GM19240 (cell line): ENCODE results near the gene OLFM1.
"Not testable (repeated sequence)": the region's sequence is repeated elsewhere in the genome, so short reads cannot be mapped to it uniquely, and the experiment has no call there.

ENCODE experiments used
- DNase-seq: peaks from one replicate; pipeline ENCODE4 v3.0.0; 2011; ENCODE audit warnings: low spot score; ENCODE audit not compliant: insufficient read length

OLFM1 gene

DNA sequence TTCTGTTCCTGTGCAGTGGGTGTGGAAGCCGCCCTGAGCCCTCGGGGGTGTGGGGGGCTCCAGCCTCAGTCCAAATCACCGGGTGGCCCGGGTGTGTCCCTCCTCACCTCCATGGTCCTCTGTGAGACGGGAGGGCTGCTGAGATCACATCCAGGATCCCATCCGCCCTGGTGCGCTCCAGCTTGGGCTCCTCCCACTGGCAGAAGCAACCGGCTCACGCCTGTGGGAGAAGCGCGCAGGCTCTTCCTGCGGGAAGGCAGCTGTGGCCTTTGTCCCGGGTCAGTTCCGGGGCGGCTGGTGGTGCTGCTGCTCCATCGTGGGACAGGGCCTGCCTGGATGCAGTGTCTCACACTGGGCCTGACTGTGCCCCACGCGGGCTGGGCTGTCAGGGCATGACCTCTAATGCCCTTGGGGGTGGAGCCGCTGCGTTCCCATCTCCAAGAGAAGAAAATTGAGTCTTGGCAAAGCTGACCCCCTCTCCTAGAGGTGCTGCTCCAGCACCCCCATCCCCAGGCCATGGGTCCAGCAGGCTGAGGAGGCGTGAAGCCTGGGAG, 18.5 kb downstream of the OLFM1 start:
- DNase-seq, result no peak

DNA sequence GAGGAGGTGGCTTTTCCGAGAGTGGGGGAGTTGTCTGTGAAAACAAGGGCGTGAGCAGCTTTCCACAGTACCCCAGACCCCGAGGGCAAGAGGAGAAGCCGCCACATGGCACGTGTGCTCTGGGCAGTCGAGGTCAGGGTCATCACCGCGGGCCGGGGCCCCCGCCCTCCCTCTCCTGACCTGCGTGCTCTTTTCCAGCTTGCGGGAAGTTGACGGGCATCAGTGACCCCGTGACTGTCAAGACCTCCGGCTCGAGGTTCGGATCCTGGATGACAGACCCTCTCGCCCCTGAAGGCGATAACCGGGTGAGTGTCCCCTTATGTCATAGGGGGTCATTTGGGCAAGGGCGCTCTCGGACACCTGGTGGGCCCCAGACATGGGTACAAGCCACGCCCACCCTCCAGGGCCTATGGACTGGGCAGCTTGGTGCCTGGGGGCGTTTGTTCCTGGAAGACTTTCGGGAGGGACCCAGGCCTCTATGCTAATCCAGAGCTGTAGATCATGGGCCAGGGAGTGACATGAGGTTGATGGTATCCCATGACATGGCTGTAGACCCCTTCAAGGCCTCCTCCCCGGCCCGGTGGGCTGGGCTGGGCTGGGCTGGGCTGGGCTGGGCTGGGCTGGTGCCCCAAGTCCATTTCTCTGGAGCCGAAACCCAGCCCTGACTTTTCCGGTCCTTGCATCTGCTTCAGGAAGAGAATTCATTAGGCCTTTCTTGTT, 19.2 kb downstream of the OLFM1 start:
- no peak for DNase-seq

DNA sequence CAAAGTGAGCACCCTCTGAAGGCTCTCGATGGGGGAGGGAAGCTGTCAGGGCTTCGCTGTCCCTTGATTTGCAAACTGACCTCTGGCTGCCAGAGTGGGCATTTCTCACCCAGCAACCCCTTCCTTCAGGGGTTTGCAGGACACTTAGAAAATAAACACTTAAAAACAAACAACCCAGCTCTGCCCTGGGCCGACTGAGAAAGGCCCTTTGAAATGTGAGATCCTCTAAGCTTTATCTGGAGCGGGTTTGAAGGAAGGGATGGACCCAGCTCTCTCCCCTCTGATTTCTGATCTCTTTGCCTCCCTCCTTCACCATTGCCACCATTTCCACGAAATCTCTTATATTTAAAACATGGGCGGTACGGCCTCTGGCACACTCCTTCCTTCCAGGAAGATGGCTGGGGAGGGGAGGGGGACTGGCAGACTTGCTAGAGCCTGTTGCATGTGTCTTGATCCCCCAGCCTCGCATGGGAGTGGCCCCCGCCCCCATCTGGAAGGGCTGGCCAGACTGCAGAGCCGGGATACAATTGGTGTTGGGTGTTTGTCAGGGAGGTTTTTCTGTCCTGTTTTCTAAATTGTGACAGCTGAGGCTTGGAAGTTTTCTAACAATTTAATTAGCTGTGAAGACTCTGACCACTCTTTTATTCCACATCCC, 20.2 kb downstream of the OLFM1 start:
- no peak for DNase-seq

DNA sequence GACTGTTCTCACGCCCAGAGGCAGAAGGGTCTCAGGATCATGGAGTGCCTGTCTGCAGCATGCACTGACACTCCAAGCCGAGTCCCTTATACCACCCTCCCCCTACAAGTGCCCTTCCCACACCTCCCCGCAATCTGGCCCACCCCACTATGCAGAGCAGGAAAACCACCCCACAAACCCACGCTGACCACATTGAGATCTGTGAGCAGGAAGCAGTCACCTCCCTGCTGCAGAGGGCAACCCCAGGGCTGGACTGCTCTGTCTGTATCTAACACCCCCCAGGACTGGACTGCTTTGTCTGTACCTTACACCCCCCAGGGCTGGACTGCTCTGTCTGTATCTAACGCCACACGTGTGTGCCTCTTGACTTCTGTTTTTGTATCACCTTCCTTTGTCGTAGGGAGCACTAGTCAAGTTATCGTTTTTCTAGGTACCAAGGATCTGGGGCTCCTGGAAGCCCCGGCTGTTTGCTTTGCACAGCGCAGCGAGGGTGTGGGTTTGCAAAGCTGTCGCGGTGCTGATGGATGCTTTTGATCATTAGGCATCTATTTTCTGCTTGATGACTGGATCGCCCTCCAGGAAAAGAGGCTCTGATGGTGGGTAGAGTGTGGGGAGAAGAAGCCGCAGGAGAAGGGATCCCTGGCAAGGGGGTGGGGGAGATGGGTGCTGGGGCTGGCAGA, 21.5 kb downstream of the OLFM1 start:
- DNase-seq, result no peak

DNA sequence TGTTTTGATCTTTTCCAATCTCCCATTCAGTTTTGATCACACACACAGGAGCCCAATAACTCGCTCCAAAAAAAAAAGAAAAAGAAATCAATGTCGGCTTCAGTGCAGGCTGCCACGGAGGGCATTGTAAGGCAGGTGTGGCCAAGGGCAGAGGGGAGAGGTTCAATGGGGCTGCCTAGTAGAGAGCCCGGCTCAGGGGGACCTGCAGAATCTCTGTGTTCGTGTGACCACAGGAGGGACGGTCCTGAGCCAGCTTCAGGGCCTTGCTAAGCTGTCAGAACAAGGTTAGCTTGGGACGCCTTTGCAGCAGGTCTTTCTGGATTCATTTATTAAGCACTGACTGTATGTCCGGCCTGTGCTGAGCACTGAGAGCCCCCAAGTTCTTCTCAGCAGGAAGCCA, 22.2 kb downstream of the OLFM1 start:
- no peak for DNase-seq

DNA sequence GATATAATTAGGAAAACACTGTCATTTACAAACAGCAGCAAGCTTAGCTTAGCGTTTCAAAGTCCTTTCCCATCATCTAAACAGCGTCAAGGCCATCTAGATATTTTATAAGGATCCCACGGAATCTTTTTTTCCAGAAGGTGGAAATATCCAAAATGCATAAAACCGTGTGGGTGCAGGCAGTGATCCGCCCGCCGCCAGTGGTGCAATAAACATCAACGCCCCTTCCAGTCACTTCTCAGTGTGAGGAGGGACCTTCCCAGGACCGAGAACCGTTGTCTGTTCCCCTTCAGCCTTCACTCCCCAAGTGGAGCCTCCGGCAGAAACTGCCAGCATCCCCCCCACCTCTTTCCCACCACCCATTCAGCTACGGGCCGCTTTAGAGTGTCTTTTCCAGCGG, 22.9 kb downstream of the OLFM1 start:
- DNase-seq, result no peak

DNA sequence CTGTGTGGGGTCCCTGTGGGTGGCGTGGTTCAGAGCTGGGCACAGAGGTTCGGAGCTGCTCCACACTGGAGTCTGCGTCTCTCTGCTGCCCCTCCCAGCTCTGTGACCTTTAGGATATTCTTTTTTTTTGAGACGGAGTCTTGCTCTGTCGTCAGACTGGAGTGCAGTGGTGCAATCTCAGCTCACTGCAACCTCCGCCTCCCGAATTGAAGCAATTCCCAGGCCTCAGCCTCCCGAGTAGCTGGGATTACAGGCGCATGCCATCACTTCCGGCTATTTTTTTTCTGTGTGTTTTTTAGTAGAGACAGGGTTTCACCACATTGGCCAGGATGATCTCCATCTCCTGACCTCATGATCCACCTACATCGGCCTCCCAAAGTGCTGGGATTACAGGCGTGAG, 24.1 kb downstream of the OLFM1 start:
- not testable (repeated sequence) for DNase-seq

DNA sequence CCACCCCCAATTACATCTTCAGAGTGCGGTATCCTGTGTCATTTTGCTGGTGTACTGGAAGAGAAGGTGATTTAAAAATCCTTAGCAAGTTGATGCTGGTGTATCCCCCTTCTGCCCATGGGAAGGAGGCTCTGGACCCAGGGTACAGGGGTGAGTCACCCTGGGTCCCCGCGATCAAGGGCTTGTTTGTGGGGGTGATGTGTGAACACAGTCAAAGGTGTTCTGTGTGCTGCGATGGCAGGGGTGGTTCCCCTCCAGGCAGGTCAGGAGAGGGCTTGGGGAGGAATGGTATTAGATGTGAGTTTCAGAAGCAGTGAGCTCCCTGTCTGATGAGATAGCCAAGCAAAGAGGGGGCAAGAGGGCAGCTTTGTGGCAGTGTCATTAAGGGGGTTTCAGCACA, 28.9 kb downstream of the OLFM1 start:
- DNase-seq, result no peak

DNA sequence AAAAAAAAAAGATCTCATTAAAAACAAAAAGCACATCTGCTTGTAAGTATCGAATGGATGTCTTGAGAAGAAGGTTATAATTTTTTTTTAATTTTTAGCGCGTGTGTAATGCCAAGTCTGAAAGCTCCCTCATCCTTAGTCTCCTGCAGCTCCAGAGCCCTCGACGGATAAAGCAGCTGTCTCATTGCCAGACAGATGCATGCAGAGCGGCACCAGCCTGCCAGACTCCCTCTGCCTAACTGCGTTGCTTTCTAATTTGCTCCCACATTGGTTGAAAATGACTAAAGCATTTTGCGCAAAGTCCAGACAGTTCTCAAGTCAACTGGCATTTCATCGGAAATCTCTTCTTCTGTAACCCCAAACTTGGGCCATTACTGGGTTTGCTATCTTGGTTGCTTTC, 29.4 kb downstream of the OLFM1 start:
- no peak for DNase-seq

DNA sequence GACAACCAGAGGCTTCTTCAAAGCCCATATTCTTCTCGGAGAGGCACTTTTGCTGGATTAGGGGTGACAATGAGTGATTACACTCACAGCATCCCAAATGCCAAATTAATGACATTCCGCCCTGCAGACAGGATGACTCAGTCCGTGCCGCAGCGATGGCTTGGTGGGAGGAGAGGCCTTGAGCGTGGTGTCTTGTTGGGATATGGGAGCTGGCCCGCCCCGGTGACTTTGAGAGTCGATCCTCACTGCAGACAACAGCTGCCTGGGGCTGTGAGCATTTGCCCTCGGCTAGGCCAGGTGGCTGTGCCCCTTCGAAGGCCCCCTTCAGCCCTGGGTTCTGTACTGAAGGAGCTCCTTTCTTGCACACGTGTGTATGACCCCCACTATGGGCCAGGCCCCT, 29.8 kb downstream of the OLFM1 start:
- DNase-seq, result no peak

DNA sequence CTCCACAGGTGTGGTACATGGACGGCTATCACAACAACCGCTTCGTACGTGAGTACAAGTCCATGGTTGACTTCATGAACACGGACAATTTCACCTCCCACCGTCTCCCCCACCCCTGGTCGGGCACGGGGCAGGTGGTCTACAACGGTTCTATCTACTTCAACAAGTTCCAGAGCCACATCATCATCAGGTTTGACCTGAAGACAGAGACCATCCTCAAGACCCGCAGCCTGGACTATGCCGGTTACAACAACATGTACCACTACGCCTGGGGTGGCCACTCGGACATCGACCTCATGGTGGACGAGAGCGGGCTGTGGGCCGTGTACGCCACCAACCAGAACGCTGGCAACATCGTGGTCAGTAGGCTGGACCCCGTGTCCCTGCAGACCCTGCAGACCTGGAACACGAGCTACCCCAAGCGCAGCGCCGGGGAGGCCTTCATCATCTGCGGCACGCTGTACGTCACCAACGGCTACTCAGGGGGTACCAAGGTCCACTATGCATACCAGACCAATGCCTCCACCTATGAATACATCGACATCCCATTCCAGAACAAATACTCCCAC, 32.1 kb downstream of the OLFM1 start:
- DNase-seq, result no peak

DNA sequence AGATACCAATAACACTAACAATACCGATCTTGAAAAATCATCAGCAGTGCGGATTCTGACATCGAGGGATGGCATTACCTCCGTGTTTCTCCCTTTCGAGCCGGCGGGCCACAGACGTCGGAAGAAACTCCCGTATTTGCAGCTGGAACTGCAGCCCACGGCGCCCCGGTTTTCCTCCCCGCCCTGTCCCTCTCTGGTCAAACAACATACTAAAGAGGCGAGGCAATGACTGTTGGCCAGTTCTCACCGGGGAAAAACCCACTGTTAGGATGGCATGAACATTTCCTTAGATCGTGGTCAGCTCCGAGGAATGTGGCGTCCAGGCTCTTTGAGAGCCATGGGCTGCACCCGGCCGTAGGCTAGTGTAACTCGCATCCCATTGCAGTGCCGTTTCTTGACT, 32.8 kb downstream of the OLFM1 start:
- no peak for DNase-seq

DNA sequence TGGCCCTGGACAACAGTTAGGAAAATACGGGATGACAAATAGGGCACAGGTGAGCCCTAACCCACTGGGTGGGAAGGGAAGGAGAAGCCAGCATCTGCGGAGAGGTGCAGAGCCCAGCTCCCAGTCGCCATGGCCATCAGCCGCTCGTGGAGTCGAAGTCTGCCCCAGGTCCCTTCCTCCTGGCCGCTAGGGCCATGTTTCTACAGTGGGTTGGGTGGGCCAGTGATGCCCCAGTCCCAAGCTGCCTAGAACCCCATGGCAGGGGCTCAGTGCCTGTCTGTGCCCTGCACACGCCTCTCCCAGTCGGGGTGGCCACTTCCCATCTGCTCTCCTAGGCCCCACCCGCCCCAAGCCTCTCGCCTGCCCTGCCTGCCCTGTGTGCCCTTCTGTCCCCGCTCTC, 34.8 kb downstream of the OLFM1 start:
- no peak for DNase-seq

DNA sequence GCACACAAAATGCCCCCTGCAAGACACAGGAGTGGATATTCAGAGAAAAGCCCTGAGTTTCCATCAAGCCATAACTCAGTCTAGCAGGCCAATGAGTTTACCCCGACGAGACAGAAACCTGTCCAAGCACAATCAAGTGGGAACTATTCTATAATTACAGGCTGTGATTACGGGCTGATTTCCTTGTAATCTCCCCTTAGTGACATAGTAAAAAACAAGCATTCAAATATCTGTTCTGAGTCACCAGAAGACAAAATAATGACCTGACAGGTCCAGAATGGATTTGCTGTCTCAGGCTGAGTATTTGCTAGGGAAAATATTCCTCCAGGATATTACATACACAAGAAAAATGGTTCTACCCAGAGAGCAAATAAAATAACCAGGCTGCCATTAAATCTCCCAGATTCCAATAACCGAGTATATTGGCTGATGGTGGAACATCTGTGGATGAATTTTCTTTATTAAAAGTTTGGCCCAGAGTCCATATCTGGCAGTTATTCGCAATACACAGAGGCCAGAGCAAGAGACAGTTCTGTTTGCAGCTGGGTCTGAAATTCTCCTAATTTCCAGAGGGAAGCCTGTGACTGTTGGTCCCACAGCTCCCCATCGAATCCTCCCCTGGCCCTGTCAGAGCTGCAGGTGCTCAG, 35.8 kb downstream of the OLFM1 start:
- no peak for DNase-seq

DNA sequence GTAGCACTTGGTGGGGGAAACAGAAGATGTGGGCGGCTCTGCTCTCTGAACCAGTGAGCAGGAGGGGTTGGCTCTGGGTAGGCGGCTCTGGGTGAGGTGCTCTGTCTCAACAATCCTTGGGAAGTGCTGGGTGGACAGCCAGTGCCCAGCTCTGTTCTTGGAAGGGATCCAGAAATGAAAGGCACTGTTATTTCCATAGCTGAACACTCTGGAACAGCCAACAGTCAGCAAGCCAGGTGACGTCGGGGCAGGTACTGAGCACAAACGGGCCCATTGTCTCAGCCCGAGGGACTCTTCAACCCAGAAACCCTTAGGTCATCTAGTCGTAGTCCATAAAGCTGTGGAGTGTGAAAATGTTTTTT, 36.3 kb downstream of the OLFM1 start:
- no peak for DNase-seq

DNA sequence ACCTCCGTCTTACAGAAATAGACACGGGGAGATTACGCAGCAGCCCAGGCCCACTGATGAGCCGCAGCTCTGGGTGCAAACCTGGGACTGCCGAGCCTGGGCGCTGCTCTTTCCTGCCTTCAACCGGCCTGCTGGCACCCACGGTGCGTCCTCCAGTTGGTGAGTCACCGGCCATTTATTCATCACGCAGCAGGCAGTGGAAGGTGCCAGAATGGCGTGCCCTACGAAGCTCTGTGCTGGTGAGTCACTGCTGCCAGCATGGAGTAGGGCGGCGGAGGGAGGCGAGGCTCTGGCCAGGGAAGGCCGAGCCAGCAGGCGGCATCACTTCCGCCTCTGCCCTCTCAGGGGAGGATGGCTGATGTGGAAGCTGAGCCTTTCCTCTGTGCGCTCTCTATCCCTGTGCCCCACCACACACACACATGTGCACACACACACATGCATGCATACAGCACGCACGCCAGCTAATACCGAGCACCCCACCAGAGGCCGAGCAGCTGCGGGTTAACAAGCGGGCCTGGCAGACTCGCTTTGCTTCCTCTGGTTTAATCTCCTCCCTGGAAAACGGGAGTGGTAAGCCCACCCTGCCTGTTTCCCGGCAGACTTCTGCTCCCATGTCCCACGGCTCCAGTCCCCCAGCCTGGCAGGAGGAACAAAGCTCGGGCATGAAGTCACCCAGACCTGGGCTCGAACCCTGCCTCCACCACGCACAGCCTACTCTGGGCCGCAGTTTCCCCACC, 39.2 kb downstream of the OLFM1 start:
- no peak for DNase-seq

DNA sequence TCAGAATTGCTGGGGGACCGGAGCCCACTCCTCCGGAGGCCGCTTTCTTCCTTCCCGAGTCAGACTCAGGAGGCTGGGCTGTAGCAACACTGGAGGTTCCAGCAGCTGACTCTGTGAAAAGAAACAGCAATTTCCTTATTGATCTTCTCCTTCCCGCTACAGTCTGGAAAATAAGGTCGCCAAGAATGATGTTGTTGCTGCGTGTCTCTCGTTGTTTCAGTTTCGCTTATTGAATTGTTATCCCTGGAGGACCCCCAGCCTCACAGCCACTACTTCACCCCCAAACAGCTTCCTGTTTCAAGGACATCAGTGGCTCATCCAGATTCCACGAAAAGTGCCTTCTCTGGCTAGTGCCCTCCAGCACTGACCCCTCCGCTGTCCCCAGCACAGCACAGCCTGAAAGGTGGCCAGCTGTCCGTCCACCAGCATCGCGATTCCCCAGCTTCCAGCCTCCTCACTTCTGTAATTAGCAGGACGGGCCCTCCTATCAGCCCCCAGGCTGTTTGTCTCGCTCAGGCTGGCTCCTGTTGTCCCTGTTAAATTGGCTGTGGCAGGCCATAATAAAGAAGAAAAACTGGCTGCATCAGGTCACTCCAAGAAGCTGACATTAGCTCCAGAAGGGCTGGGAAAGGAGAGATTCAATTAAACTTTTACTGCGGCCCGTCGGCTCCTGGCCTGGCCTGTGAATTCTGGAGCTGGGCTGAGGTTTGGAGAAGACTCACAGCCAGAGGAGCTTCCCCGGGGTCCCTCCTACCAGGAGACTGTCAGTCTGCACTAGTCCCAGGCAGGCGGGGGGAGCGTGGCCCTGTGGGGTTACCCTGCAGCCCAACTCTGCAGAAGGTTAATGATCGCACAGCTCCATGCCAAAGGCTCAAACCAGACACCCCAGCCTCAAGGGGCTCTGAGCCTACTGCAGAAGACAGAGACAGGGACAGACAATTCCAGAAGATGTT, 40.5 kb downstream of the OLFM1 start:
- DNase-seq, result no peak

DNA sequence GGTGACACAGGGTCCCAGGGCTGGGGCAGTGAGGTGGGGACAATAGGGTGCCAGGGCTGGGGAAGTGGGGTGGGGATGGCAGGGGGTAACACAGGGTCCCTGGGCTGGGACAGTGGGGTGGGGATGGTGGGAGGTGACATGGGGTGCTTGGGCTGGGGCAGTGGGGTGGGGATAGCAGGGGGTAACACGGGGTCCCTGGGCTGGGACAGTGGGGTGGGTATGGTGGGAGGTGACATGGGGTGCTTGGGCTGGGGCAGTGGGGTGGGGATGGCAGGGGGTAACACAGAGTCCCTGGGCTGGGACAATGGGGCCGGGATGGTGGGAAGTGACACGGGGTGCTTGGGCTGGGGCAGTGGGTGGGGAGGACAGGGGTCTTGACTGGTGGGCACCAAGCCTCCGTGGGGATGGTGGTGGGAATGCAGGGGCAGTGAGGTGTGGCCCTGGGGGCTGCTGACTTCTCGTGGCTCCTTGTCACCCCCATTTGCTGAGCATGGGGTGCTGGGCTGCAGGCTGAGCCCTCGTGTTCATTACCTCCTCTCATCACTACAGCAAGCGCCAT, 41.7 kb downstream of the OLFM1 start:
- DNase-seq, result no peak

DNA sequence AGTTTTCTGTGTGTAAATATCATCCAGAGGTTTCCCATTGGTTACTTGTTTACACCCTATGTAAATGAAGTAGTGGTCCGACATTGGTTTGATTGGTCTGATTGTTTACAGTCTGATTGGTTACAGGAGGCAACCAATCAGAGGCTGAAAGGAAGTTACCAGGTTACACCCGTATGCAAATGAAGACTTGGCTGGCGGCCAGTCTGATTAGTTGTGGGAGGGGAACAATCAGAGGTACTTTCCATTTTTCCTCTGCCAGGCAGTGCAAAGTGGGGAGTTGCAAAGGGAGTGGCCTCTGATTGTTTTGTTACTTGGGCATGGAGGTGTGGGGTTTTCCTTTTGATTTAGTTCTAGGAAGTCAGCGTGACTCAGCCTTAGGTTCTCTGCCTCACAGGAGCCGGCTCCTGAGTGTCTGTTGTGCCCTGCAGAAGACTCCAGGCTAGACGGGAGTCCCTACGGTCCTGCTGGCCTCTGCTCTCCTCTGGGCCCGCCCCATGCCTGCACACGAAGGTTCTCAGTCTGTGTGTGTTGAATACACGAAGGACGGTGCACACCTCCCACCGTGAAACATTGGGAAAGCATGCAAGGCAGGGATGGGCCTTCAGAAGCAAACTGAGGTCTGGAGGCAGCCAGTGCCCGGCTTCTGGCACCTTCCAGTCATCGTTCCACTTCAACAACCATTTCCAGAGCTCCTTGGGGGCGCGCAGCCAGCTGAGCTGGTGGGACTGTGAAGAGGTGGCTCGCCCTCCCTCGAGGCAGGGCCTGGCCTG, 42.9 kb downstream of the OLFM1 start:
- DNase-seq, result no peak
